Gastroesophageal sphincter (tissue), 3 donors: ENCODE data around the gene TMEM51.

ENCODE experiments used
- EP300 ChIP-seq: sonication (generic); formaldehyde crosslinking; IDR thresholded peaks from one replicate; pipeline ENCODE4 v1.6.1; 2017; ENCODE audit warnings: antibody characterized with exemption, mild to moderate bottlenecking
- POLR2A ChIP-seq, 2 donors: fragments of 450-650 bp; IDR thresholded peaks; one replicate each; pipeline ENCODE4 v1.6.1; 2017; ENCODE audit warnings: antibody characterized with exemption in 2 of 2, mild to moderate bottlenecking in 2 of 2, moderate library complexity in 1 of 2
- POLR2AphosphoS5 ChIP-seq: sonication (generic); formaldehyde crosslinking; IDR thresholded peaks from one replicate; pipeline ENCODE4 v1.6.1; 2017; ENCODE audit warnings: antibody characterized with exemption
- TF ChIP-seq, protein P1 (sequence below), 4 experiments: fragments of 200-600 bp in 2 of 4; fragments of 450-650 bp in 2 of 4; sonication (generic) in 1 of 4; IDR thresholded peaks; one replicate each; pipeline ENCODE4 v1.5.1; 2017 to 2019; ENCODE audit warnings: antibody characterized with exemption in 4 of 4, mild to moderate bottlenecking in 2 of 4, moderate library complexity in 2 of 4

DNA sequence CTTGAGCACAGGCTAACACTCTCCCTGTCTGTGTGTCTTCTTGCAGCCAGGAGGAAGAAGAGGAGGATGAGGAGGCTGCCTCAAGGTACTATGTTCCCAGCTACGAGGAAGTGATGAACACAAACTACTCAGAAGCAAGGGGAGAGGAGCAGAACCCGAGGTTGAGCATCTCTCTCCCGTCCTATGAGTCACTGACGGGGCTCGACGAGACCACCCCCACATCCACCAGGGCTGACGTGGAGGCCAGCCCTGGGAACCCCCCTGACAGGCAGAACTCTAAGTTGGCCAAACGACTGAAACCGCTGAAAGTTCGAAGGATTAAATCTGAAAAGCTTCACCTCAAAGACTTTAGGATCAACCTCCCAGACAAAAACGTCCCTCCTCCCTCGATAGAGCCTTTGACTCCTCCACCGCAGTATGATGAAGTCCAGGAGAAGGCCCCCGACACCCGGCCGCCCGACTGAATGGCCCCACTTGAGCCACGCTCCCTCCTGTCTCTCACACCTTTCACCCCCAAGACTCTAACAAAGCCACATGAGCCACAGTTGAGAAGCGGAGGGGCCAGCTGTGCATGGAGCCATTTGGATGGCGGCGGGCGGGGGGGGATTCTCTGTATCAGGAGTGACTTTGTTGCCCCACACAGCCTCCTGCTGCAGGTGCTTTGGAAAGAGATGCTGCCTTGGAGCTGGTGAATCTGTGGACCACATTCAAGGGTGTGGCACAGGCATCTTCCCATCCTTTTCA lies 65.9 kb downstream of the TMEM51 start:
- TF ChIP-seq, protein P1, sequence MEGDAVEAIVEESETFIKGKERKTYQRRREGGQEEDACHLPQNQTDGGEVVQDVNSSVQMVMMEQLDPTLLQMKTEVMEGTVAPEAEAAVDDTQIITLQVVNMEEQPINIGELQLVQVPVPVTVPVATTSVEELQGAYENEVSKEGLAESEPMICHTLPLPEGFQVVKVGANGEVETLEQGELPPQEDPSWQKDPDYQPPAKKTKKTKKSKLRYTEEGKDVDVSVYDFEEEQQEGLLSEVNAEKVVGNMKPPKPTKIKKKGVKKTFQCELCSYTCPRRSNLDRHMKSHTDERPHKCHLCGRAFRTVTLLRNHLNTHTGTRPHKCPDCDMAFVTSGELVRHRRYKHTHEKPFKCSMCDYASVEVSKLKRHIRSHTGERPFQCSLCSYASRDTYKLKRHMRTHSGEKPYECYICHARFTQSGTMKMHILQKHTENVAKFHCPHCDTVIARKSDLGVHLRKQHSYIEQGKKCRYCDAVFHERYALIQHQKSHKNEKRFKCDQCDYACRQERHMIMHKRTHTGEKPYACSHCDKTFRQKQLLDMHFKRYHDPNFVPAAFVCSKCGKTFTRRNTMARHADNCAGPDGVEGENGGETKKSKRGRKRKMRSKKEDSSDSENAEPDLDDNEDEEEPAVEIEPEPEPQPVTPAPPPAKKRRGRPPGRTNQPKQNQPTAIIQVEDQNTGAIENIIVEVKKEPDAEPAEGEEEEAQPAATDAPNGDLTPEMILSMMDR (IDR thresholded peaks at IDR 0.05), result no peak
- TF ChIP-seq POLR2AphosphoS5 (no peak), EP300 (no peak), POLR2A (IDR thresholded peaks at IDR 0.05) (no peak)
